ENCODE measurements around the gene CCR6.
"Not testable (repeated sequence)": the region's sequence is repeated elsewhere in the genome, so short reads cannot be mapped to it uniquely, and the experiment has no call there.

Gene CCR6

GRCh38 chr6:167180086-167180485, 57.2 kb downstream of the CCR6 start:
- DNase-seq, result not testable (repeated sequence)

- not testable (repeated sequence) for DNase-seq
Observed at GRCh38 chr6:167181351-167181750, 58.5 kb downstream of the CCR6 start.

GRCh38 chr6:167182913-167183314, 60.0 kb downstream of the CCR6 start:
- not testable (repeated sequence) for DNase-seq

- not testable (repeated sequence) for DNase-seq
Observed at GRCh38 chr6:167185101-167185500, 62.2 kb downstream of the CCR6 start.

- not testable (repeated sequence) for DNase-seq
Observed at GRCh38 chr6:167187275-167187674, 64.4 kb downstream of the CCR6 start.
